ENCODE results near the gene ARL5C.

The ARL5C gene

GRCh38 chr17:39165841-39166349 lies at the start of gene ARL5C:
Gene ARL5C (minus strand): TSS chr17:39166161. CDS start chr17:39165760, 401 bp downstream.
- no peak for TF ChIP-seq CTCF (IDR thresholded peaks at IDR 0.05; ENCODE audit: control insufficient read depth, extremely low read depth, insufficient read depth)
- H3K4me3 ChIP-seq (ENCODE audit: low read depth, low read length), result no peak within 1 kb of the TSS

GRCh38 chr17:39213852-39214251 lies 47.9 kb upstream of the ARL5C start:
- TF ChIP-seq CTCF (IDR thresholded peaks at IDR 0.05; ENCODE audit: control insufficient read depth, extremely low read depth, insufficient read depth), result no peak
- no peak for DNase-seq (ENCODE audit: low read depth)
- H3K4me3 ChIP-seq (ENCODE audit: low read depth, low read length), result no peak overlapping the region

More at GRCh38 chr17:39165841-39166349, at the start of gene ARL5C:
- DNase-seq (ENCODE audit: low read depth), result no peak

- no peak overlapping the region for H3K4me3 ChIP-seq (ENCODE audit: low read depth, low read length)
- no peak for TF ChIP-seq CTCF (IDR thresholded peaks at IDR 0.05; ENCODE audit: control insufficient read depth, extremely low read depth, insufficient read depth)
- DNase-seq (ENCODE audit: low read depth), result no peak
Observed at GRCh38 chr17:39212841-39213480, 47.0 kb upstream of the ARL5C start.

GRCh38 chr17:39212195-39212810 lies 46.3 kb upstream of the ARL5C start:
- DNase-seq (ENCODE audit: low read depth), result no peak
- no peak for TF ChIP-seq CTCF (IDR thresholded peaks at IDR 0.05; ENCODE audit: control insufficient read depth, extremely low read depth, insufficient read depth)
- H3K4me3 ChIP-seq (ENCODE audit: low read depth, low read length), result no peak overlapping the region

GRCh38 chr17:39210093-39210434 lies 44.1 kb upstream of the ARL5C start:
- no peak overlapping the region for H3K4me3 ChIP-seq (ENCODE audit: low read depth, low read length)
- DNase-seq (ENCODE audit: low read depth), result no peak
- no peak for TF ChIP-seq CTCF (IDR thresholded peaks at IDR 0.05; ENCODE audit: control insufficient read depth, extremely low read depth, insufficient read depth)

- peak; percentile 43 for DNase-seq (ENCODE audit: low read depth)
- no peak overlapping the region for H3K4me3 ChIP-seq (ENCODE audit: low read depth, low read length)
- no peak for TF ChIP-seq CTCF (IDR thresholded peaks at IDR 0.05; ENCODE audit: control insufficient read depth, extremely low read depth, insufficient read depth)
Observed at GRCh38 chr17:39209317-39210092, 43.5 kb upstream of the ARL5C start.
